Smooth muscle cell (in vitro differentiated cells): ENCODE results near the gene MYO9B. TPM values are rescaled to one million over a fixed set of nuclear protein-coding genes. Genes with fewer than 3 reads are reported as not detected.

Experiments
- DNase-seq: peaks from one replicate; lab custom pipeline; 2025; ENCODE audit not compliant: unreplicated experiment; lab: John Stamatoyannopoulos, UW
- H2AFZ ChIP-seq: fragments of 200-600 bp; sonication (generic); 2 replicates; pipeline ENCODE4 v1.6.0; 2016; ENCODE audit warnings: antibody characterized with exemption, low read depth, mild to moderate bottlenecking
- H3F3A ChIP-seq: fragments of 200-600 bp; sonication (generic); 2 replicates; pipeline ENCODE4 v1.6.0; 2017; ENCODE audit warnings: antibody characterized with exemption, low read depth
- H3K27ac ChIP-seq: fragments of 200-600 bp; sonication (generic); 2 replicates; pipeline ENCODE4 v1.5.1; 2016; ENCODE audit warnings: low read depth, mild to moderate bottlenecking
- H3K27me3 ChIP-seq: fragments of 200-600 bp; sonication (generic); 2 replicates; pipeline ENCODE4 v1.6.1; 2016; ENCODE audit warnings: low read depth, mild to moderate bottlenecking
- H3K36me3 ChIP-seq: fragments of 200-600 bp; sonication (generic); 2 replicates; pipeline ENCODE4 v1.5.1; 2016; ENCODE audit warnings: low read depth
- H3K4me1 ChIP-seq: fragments of 200-600 bp; sonication (generic); 2 replicates; pipeline ENCODE4 v1.5.1; 2016; ENCODE audit warnings: low read depth
- H3K4me2 ChIP-seq: fragments of 200-600 bp; sonication (generic); 2 replicates; pipeline ENCODE4 v1.6.0; 2016; ENCODE audit warnings: mild to moderate bottlenecking
- H3K4me3 ChIP-seq: fragments of 200-600 bp; sonication (generic); 2 replicates; pipeline ENCODE4 v1.5.1; 2016; ENCODE audit warnings: mild to moderate bottlenecking
- H3K79me2 ChIP-seq: fragments of 200-600 bp; sonication (generic); 2 replicates; pipeline ENCODE4 v1.6.0; 2016; ENCODE audit warnings: low read depth, mild to moderate bottlenecking
- H3K9ac ChIP-seq: fragments of 200-600 bp; sonication (generic); 2 replicates; pipeline ENCODE4 v1.6.0; 2016; ENCODE audit warnings: low read depth
- H3K9me3 ChIP-seq: fragments of 200-600 bp; sonication (generic); replicated peaks from 2 replicates; pipeline ENCODE4 v1.5.1; 2016; ENCODE audit warnings: low read depth
- H4K20me1 ChIP-seq: fragments of 200-600 bp; sonication (generic); 2 replicates; pipeline ENCODE4 v1.6.0; 2016; ENCODE audit warnings: low read depth
- WGBS: methylation state at CpG from one replicate; pipeline ENCODE4 v1.1.7; 2016; ENCODE audit warnings: low lambda C conversion rate; 5-methylcytosine and 5-hydroxymethylcytosine counted together
- polyA plus RNA-seq: library from polyadenylated mRNA; unstranded; fragments of >200 nt; fragmentation: Nextera tagmentation; extraction: Ambion mirVana; gene quantifications from 2 replicates; pipeline ENCODE4 v1.2.1, GENCODE V29; 2016
- total RNA-seq: library from RNA; depleted of rRNA; stranded (reverse); fragments of >200 nt; gene quantifications from 2 replicates; pipeline ENCODE4 v1.2.3, GENCODE V29; 2014
- TF ChIP-seq, protein P1 (sequence below): fragments of 200-600 bp; sonication (generic); IDR thresholded peaks from 2 replicates; pipeline ENCODE4 v1.5.1; 2017; ENCODE audit warnings: borderline replicate concordance, mild to moderate bottlenecking, antibody characterized with exemption; ENCODE audit not compliant: insufficient read depth, poor library complexity, severe bottlenecking

MYO9B gene
- total and polyA plus RNA-seq, 2 experiments from 2014 or later = 44.6 to 46.6 TPM

- Histone ChIP-seq H3K4me1 (no peaks in the 10 kb centered on the region), H3K4me2 (no peak overlapping the region), H3K27me3 (no peaks in the 10 kb centered on the region), H3K36me3 (no peaks in the 10 kb centered on the region), H4K20me1 (no peaks in the 10 kb centered on the region), H3K4me3 (no peak overlapping the region), H3K9ac (no peak overlapping the region), H3K9me3 (no peaks in the 10 kb centered on the region), H3F3A (no peaks in the 10 kb centered on the region), H3K79me2 (no peaks in the 10 kb centered on the region), H3K27ac (no peak overlapping the region), H2AFZ (no peak overlapping the region)
- WGBS = 97% methylated on average over 10 of the region's 10 CpGs
- TF ChIP-seq, protein P1, sequence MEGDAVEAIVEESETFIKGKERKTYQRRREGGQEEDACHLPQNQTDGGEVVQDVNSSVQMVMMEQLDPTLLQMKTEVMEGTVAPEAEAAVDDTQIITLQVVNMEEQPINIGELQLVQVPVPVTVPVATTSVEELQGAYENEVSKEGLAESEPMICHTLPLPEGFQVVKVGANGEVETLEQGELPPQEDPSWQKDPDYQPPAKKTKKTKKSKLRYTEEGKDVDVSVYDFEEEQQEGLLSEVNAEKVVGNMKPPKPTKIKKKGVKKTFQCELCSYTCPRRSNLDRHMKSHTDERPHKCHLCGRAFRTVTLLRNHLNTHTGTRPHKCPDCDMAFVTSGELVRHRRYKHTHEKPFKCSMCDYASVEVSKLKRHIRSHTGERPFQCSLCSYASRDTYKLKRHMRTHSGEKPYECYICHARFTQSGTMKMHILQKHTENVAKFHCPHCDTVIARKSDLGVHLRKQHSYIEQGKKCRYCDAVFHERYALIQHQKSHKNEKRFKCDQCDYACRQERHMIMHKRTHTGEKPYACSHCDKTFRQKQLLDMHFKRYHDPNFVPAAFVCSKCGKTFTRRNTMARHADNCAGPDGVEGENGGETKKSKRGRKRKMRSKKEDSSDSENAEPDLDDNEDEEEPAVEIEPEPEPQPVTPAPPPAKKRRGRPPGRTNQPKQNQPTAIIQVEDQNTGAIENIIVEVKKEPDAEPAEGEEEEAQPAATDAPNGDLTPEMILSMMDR = no peak
- no peak for DNase-seq
Measured at GRCh38 chr19:17178291-17178690, 102.7 kb downstream of the MYO9B start.

DNA sequence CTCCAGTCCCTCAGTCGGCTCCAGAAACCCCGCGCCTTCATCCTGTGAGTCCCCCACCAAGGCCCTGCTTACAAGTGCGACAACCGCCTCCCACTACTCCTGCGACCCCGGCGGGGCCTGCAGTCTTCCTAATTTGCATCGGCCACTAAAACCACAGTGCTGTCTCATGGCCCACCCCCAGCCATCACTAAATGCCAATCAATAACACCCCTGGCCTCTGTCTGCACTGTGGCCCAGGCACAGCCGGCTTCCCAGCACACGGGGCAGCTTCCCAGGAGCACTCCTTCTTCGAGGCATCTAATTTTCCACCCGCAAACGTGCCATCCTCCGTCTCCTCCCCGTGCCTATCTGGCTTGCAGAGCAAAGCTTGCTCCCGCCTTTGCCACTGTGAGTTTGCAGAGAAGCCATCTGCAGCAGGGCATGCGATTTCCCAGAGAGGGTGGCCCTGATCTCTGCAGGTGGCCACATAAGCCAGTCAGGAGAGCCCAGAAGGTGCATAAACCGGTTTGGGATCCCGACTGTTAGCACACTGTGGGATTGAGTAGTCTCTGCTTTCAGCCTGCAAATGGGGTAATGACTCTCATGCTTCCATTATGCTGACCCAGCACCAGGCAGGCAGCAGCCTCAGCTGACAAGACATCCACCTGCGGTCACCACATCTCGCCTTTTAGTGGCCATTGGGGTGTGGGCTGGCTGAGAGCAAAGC is 105.6 kb downstream of the MYO9B start:
- no peak overlapping the region for H3K27ac ChIP-seq
- WGBS = 88% methylated on average over 20 of the region's 22 CpGs

GRCh38 chr19:17183271-17183761 is 107.7 kb downstream of the MYO9B start:
- H3K79me2 ChIP-seq = no peaks in the 10 kb centered on the region
- no peak for DNase-seq
- H2AFZ ChIP-seq = no peak overlapping the region
- no peaks in the 10 kb centered on the region for H3K27me3 ChIP-seq
- H3K4me2 ChIP-seq = no peak overlapping the region
- no peaks in the 10 kb centered on the region for H3K4me1 ChIP-seq
- no peaks in the 10 kb centered on the region for H4K20me1 ChIP-seq
- no peaks in the 10 kb centered on the region for H3K9me3 ChIP-seq
- TF ChIP-seq, protein P1 = no peak
- WGBS = 98% methylated on average over 14 of the region's 14 CpGs
- no peak overlapping the region for H3K9ac ChIP-seq
- no peak overlapping the region for H3K27ac ChIP-seq
- H3K4me3 ChIP-seq = no peak overlapping the region
- H3F3A ChIP-seq = no peaks in the 10 kb centered on the region
- peaks cover 3% of the 10 kb centered on the region for H3K36me3 ChIP-seq

More for the DNA sequence above, 105.6 kb downstream of the MYO9B start:
- H3F3A ChIP-seq = no peaks in the 10 kb centered on the region
- no peaks in the 10 kb centered on the region for H3K4me1 ChIP-seq
- no peaks in the 10 kb centered on the region for H3K9me3 ChIP-seq
- no peak overlapping the region for H3K9ac ChIP-seq
- H3K4me3 ChIP-seq = no peak overlapping the region
- DNase-seq = no peak
- TF ChIP-seq, protein P1 = no peak
- no peak overlapping the region for H2AFZ ChIP-seq
- no peak overlapping the region for H3K4me2 ChIP-seq
- H4K20me1 ChIP-seq = no peaks in the 10 kb centered on the region
- no peaks in the 10 kb centered on the region for H3K79me2 ChIP-seq
- peaks cover under 1% of the 10 kb centered on the region for H3K36me3 ChIP-seq
- H3K27me3 ChIP-seq = no peaks in the 10 kb centered on the region

DNA sequence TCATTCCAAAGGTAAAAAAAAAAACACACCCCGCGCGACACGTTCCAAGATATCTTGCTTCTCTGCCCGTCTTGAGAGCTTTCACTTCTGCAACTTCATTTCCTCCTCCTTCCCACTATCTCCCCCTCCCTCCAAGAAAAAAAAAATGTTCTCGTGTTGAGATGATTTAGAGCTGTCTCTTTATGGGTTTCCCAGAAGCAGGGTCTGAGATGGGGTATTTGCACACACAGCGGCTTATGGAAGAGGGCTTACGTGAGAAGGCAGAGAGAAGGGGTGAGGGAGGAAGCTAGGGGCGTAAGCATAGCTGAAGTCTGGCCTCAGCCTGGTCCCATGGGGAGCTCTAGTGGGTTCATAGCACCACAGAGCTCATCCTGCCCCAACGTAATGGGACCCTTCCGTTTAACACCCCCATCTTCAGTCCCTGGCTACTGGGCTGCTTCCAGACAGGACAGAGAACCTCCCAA is 108.3 kb downstream of the MYO9B start:
- WGBS = 93% methylated on average over 11 of the region's 11 CpGs
- H3F3A ChIP-seq = no peaks in the 10 kb centered on the region
- no peak overlapping the region for H3K9ac ChIP-seq
- no peaks in the 10 kb centered on the region for H3K79me2 ChIP-seq
- H3K36me3 ChIP-seq = peaks cover 4% of the 10 kb centered on the region
- no peaks in the 10 kb centered on the region for H3K9me3 ChIP-seq
- no peak overlapping the region for H3K4me3 ChIP-seq
- no peaks in the 10 kb centered on the region for H3K4me1 ChIP-seq
- H2AFZ ChIP-seq = no peak overlapping the region
- H3K4me2 ChIP-seq = no peak overlapping the region
- DNase-seq = no peak
- no peaks in the 10 kb centered on the region for H4K20me1 ChIP-seq
- H3K27ac ChIP-seq = no peak overlapping the region
- TF ChIP-seq, protein P1 = no peak
- no peaks in the 10 kb centered on the region for H3K27me3 ChIP-seq
